Caco-2 (cell line): ENCODE data around the gene PSTPIP1. TPM values are rescaled to one million over a fixed set of nuclear protein-coding genes. Genes with fewer than 3 reads are reported as not detected.

ENCODE experiments used
- BruUV-seq: library from RNA; stranded (reverse); fragments of 400-500 nt; replicated peaks from 2 replicates; lab custom pipeline; 2021; lab: Mats Ljungman, UMichigan
- CTCF ChIA-PET: fragments of 300-600 bp; sonication (Branson Sonifier 250); formaldehyde crosslinking; loops from one replicate; lab custom pipeline; 2022; ENCODE audit warnings: antibody characterized with exemption; lab: Charles Lee
- POLR2A ChIA-PET: fragments of 300-600 bp; sonication (Branson Sonifier 250); formaldehyde crosslinking; loops from one replicate; lab custom pipeline; 2022; ENCODE audit warnings: antibody characterized with exemption; lab: Charles Lee
- DNase-seq, 2 experiments: peaks; one replicate each; pipeline versions ENCODE4 v3.0.0 to v3.0.0-alpha.2; 2020 to 2022
- H3K27me3 ChIP-seq: replicated peaks from 2 replicates; pipeline ENCODE4 v1.6.0; 2011; ENCODE audit warnings: low read length; ENCODE audit not compliant: control insufficient read depth, insufficient read depth
- H3K36me3 ChIP-seq: 2 replicates; pipeline ENCODE4 v1.5.1; 2011; ENCODE audit warnings: low read length; ENCODE audit not compliant: control insufficient read depth, insufficient read depth
- H3K4me1 ChIP-seq: fragments of 250-450 bp; sonication (Bioruptor Pico); 2 replicates; pipeline ENCODE4 v1.5.1; 2020; ENCODE audit warnings: mild to moderate bottlenecking
- H3K4me3 ChIP-seq: 2 replicates; pipeline ENCODE4 v1.5.1; 2011; ENCODE audit warnings: low read depth, mild to moderate bottlenecking, control low read depth, low read length
- H3K9me3 ChIP-seq: fragments of 250-450 bp; sonication (Bioruptor Pico); 2 replicates; pipeline ENCODE4 v1.5.1; 2020; ENCODE audit warnings: mild to moderate bottlenecking, moderate library complexity
- H3K27ac Mint-ChIP-seq: one replicate; pipeline ENCODE4 v1.8.0; 2022; ENCODE audit warnings: mixed read lengths; ENCODE audit not compliant: unreplicated experiment
- H3K27me3 Mint-ChIP-seq: one replicate; pipeline ENCODE4 v1.8.0; 2022; ENCODE audit warnings: mixed read lengths; ENCODE audit not compliant: insufficient read depth, unreplicated experiment
- H3K36me3 Mint-ChIP-seq: one replicate; pipeline ENCODE4 v1.8.0; 2022; ENCODE audit warnings: mild to moderate bottlenecking, mixed read lengths; ENCODE audit not compliant: insufficient read depth, unreplicated experiment
- H3K4me1 Mint-ChIP-seq: one replicate; pipeline ENCODE4 v1.8.0; 2022; ENCODE audit warnings: low read depth, mixed read lengths; ENCODE audit not compliant: unreplicated experiment
- H3K4me3 Mint-ChIP-seq: one replicate; pipeline ENCODE4 v1.8.0; 2022; ENCODE audit warnings: mild to moderate bottlenecking, moderate library complexity, mixed read lengths; ENCODE audit not compliant: unreplicated experiment
- H3K9me3 Mint-ChIP-seq: one replicate; pipeline ENCODE4 v1.8.0; 2022; ENCODE audit warnings: mixed read lengths; ENCODE audit not compliant: unreplicated experiment
- CTCF ChIP-seq, 2 experiments: fragments of 200-600 bp in 1 of 2; IDR thresholded peaks; 1 replicate in 1 of 2; 2 replicates in 1 of 2; pipeline versions ENCODE4 v1.5.1 to v1.8.0; 2011 to 2022; ENCODE audit warnings: antibody characterized with exemption in 1 of 2, control low read depth in 1 of 2, inconsistent platforms in 1 of 2, low read depth in 1 of 2, low read length in 1 of 2, mild to moderate bottlenecking in 1 of 2, moderate library complexity in 1 of 2; ENCODE audit not compliant: insufficient read depth in 1 of 2, severe bottlenecking in 1 of 2, unreplicated experiment in 1 of 2
- intact Hi-C: fragments of 100-400 bp; cut with micrococcal nuclease; formaldehyde crosslinking; loops from one replicate; pipeline ENCODE4 v1.10.0; 2022; ENCODE audit not compliant: unreplicated experiment
- total RNA-seq: library from RNA; stranded (reverse); gene quantifications from 2 replicates; pipeline ENCODE4 v1.2.3, GENCODE V29; 2022

The PSTPIP1 gene
- total RNA-seq, 1 experiment from 2014 or later = not detected

GRCh38 chr15:77017761-77018720, 23.1 kb downstream of the PSTPIP1 start:
- no peak overlapping the region for H3K4me3 ChIP-seq
- POLR2A ChIA-PET = no interaction called here
- intact Hi-C loops = no loop called here
- BruUV-seq = no TSS peak
- Mint-ChIP-seq H3K4me3 (no peak overlapping the region), H3K27me3 (no peaks in the 10 kb centered on the region), H3K27ac (no peak overlapping the region), H3K36me3 (peaks cover 8% of the 10 kb centered on the region), H3K4me1 (no peaks in the 10 kb centered on the region), H3K9me3 (no peaks in the 10 kb centered on the region)
- no peak for DNase-seq
- H3K27me3 ChIP-seq = no peaks in the 10 kb centered on the region
- TF ChIP-seq CTCF (IDR thresholded peaks at IDR 0.05; ENCODE audit: insufficient read depth in 1 of 2, low read depth in 1 of 2, low read length in 1 of 2, severe bottlenecking in 1 of 2, unreplicated experiment in 1 of 2) = no peak
- no peaks in the 10 kb centered on the region for H3K36me3 ChIP-seq
- no peaks in the 10 kb centered on the region for H3K9me3 ChIP-seq
- CTCF ChIA-PET = no interaction called here
- H3K4me1 ChIP-seq = no peaks in the 10 kb centered on the region

GRCh38 chr15:77018796-77019505, 24.0 kb downstream of the PSTPIP1 start:
- no peaks in the 10 kb centered on the region for H3K9me3 Mint-ChIP-seq
- H3K27ac Mint-ChIP-seq = no peak overlapping the region
- Histone ChIP-seq H3K4me1 (no peaks in the 10 kb centered on the region), H3K27me3 (no peaks in the 10 kb centered on the region), H3K36me3 (no peaks in the 10 kb centered on the region), H3K9me3 (no peaks in the 10 kb centered on the region), H3K4me3 (no peak overlapping the region)
- TF ChIP-seq CTCF (IDR thresholded peaks at IDR 0.05; ENCODE audit: insufficient read depth in 1 of 2, low read depth in 1 of 2, low read length in 1 of 2, severe bottlenecking in 1 of 2, unreplicated experiment in 1 of 2) = no peak
- no peak for DNase-seq
- ChIA-PET CTCF (no interaction called here), POLR2A (no interaction called here)
- peaks cover 5% of the 10 kb centered on the region for H3K36me3 Mint-ChIP-seq
- no peaks in the 10 kb centered on the region for H3K27me3 Mint-ChIP-seq
- intact Hi-C loops = no loop called here
- H3K4me3 Mint-ChIP-seq = no peak overlapping the region
- H3K4me1 Mint-ChIP-seq = no peaks in the 10 kb centered on the region
- no TSS peak for BruUV-seq

GRCh38 chr15:77019521-77020331, 24.8 kb downstream of the PSTPIP1 start:
- H3K4me1 Mint-ChIP-seq = no peaks in the 10 kb centered on the region
- H3K36me3 Mint-ChIP-seq = peaks cover 4% of the 10 kb centered on the region
- CTCF ChIA-PET = no interaction called here
- DNase-seq = no peak
- POLR2A ChIA-PET = no interaction called here
- intact Hi-C loops = no loop called here
- H3K36me3 ChIP-seq = no peaks in the 10 kb centered on the region
- BruUV-seq = no TSS peak
- no peak overlapping the region for H3K4me3 ChIP-seq
- no peaks in the 10 kb centered on the region for H3K27me3 ChIP-seq
- H3K4me1 ChIP-seq = no peaks in the 10 kb centered on the region
- no peak for TF ChIP-seq CTCF (IDR thresholded peaks at IDR 0.05; ENCODE audit: insufficient read depth in 1 of 2, low read depth in 1 of 2, low read length in 1 of 2, severe bottlenecking in 1 of 2, unreplicated experiment in 1 of 2)
- H3K4me3 Mint-ChIP-seq = no peak overlapping the region
- no peaks in the 10 kb centered on the region for H3K9me3 Mint-ChIP-seq
- H3K27ac Mint-ChIP-seq = peak overlapping the region; percentile 5
- no peaks in the 10 kb centered on the region for H3K9me3 ChIP-seq
- no peaks in the 10 kb centered on the region for H3K27me3 Mint-ChIP-seq
